Esophagus muscularis mucosa (tissue), 4 donors: ENCODE results near the gene NADSYN1.

Experiments
- EP300 ChIP-seq: sonication (generic); formaldehyde crosslinking; IDR thresholded peaks from one replicate; pipeline ENCODE4 v1.6.1; 2017; ENCODE audit warnings: antibody characterized with exemption
- POLR2A ChIP-seq: fragments of 450-650 bp; IDR thresholded peaks from one replicate; pipeline ENCODE4 v1.6.1; 2017; ENCODE audit warnings: antibody characterized with exemption, moderate library complexity, mild to moderate bottlenecking, low read depth
- POLR2AphosphoS5 ChIP-seq, 2 donors: sonication (generic); formaldehyde crosslinking; IDR thresholded peaks; one replicate each; pipeline ENCODE4 v1.6.1; 2017; ENCODE audit warnings: antibody characterized with exemption in 2 of 2
- TF ChIP-seq, protein P1 (sequence below), 3 experiments: fragments of 200-600 bp in 2 of 3; fragments of 450-650 bp in 1 of 3; sonication (generic) in 2 of 3; IDR thresholded peaks; one replicate each; pipeline ENCODE4 v1.5.1; 2017 to 2019; ENCODE audit warnings: antibody characterized with exemption in 3 of 3, mild to moderate bottlenecking in 2 of 3, moderate library complexity in 1 of 3

DNA sequence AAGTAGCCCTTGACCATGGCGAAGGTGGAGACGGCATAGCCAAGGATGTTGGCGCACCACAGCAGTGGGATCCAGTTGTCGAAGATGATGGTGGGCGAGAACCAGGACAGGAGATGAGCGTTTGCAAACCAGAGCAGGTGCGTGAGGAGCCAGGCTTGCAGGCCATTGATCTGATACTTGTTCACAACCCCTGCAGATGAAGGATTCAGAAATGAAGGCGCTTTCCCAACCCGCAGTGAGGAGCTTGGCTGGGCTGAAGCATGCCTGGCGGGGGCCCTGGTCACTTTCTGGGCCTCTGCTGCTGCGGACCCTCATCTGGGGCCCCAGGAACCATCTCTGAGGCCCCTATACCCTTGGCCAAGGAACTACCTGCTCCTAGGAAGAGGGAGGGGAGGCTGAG, 11.8 kb upstream of the NADSYN1 start:
- TF ChIP-seq, protein P1, sequence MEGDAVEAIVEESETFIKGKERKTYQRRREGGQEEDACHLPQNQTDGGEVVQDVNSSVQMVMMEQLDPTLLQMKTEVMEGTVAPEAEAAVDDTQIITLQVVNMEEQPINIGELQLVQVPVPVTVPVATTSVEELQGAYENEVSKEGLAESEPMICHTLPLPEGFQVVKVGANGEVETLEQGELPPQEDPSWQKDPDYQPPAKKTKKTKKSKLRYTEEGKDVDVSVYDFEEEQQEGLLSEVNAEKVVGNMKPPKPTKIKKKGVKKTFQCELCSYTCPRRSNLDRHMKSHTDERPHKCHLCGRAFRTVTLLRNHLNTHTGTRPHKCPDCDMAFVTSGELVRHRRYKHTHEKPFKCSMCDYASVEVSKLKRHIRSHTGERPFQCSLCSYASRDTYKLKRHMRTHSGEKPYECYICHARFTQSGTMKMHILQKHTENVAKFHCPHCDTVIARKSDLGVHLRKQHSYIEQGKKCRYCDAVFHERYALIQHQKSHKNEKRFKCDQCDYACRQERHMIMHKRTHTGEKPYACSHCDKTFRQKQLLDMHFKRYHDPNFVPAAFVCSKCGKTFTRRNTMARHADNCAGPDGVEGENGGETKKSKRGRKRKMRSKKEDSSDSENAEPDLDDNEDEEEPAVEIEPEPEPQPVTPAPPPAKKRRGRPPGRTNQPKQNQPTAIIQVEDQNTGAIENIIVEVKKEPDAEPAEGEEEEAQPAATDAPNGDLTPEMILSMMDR (IDR thresholded peaks at IDR 0.05) = no peak
- TF ChIP-seq POLR2AphosphoS5 (IDR thresholded peaks at IDR 0.05) = no peak
- no peak for TF ChIP-seq POLR2A
- no peak for TF ChIP-seq EP300
